HG02678 (cell line): ENCODE results near the gene EDAR.

Experiments
- ATAC-seq: cut with Tn5 transposase; IDR thresholded peaks from one replicate; pipeline ENCODE4 v1.9.1; 2021; ENCODE audit warnings: mild to moderate bottlenecking, moderate library complexity; ENCODE audit not compliant: unreplicated experiment

The EDAR gene

DNA sequence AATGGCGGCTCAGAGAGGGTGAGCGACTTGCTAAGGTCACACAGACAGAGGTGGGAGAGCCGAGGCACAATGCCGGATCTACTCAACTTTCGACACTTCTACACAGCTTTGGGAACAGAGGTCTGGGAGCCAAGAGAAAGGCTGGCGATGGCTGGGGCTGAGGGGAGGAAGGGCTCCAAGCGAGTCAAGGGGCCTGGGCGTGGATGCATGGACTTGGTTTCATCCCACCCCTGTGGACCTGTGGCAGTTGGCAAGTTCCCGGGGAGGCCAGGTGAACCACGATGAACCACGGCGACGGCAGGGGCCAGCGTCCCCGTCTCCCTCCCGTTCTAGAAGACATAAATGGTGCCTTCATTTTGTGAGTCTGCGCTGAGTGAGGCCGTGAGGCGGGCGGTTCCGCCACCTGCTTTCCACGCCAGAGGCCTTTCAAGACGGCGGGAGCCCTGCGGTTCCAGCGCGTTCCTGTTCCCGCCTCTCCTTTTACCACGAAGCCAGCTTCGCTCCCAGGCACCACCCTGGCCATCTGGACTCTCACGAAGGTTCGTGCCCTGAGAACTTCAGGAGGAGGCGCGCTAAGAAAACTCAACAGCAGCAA, 46.7 kb downstream of the EDAR start:
- no peak for ATAC-seq

DNA sequence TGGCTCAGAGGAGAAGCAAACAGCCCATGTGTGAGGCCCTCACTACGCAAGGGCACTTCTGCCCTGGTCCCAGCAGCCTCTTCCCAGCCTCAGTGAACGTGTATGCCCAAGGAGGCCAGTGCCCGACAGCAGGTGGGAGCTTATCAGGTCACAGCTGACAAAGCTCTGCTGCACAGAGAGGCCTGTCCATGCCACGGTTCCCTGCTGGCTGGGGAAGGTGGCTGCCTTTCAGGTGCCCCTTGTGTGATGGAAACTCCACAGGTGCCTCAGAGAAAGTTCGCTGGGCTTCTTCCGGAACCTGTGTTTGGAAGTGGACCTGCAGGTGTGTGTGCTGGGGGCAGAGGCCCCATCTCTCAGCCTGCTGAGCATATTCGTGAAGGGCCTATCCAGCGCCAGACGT, 47.3 kb downstream of the EDAR start:
- no peak for ATAC-seq

DNA sequence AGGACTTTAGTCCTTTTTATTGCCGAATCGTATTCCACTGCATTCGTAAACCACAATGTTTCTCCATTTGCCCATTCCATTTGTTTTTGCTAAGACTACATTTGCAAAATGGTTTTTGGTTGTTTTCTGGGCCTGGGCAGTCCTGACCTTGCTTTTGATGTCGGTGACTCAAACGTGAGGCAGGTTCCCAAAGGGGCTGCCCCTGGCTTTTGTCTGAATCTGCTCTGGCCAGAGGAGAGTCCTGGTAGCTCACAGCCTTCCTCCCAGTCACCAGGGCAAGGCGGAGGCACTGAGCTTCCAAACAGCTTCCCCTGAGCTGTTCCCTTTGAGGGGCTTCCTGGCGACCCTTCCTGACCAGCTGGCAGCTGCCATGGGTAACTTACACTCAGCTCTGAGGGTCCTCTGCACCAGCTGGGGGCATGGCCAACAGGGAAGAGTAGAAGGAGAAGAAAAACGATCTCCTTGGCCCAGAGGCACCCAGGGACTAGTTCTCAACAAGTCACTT, 47.8 kb downstream of the EDAR start:
- no peak for ATAC-seq

DNA sequence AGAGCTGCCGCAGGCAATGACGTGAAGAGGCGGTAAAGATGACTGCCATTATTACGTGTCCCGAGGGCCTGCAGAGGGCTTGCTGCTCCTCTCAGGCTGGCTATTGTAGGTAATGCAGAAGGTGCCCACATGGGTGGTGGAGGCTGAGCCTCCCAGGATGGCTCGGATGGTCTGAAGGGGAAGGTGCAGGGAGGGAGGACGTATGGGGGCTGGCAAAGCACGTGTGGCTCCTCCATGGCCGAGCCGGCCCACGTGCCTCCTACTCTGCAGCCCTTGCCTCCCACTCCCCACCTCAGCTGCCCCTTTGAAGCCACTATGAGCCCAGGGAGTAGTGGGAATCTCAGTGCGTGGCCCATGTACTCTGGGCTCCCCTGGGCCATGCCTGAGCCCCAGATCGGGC, 48.9 kb downstream of the EDAR start:
- no peak for ATAC-seq

DNA sequence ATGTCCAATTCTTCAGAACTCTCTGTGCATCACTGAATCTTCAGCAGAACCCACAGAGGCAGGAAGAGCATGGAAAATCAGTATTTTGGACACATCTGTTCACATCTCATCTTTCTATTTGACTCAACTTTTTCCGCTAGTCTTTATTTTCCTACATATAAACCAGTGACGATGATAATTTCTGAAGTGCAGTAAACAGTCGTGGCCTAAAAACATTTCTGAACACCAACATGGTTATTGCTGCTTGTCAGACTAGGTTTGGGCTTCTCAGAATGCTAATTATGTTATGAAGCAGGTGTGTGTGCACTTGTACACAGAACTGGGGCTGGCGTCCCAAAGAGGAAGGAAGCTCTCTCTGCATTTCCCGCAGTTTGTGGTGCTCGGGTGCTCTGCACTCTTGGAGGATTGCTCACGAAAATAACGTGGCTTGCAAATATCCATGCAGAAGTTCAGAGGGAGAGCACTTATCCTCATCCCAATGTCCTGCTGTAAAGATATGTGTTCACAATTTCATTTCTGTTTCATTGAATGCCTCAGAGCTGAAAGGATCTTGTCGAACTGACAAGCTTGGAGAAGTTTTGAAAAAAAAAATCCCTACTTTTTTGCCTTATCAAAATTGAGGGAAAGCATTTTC, 50.8 kb downstream of the EDAR start:
- no peak for ATAC-seq

DNA sequence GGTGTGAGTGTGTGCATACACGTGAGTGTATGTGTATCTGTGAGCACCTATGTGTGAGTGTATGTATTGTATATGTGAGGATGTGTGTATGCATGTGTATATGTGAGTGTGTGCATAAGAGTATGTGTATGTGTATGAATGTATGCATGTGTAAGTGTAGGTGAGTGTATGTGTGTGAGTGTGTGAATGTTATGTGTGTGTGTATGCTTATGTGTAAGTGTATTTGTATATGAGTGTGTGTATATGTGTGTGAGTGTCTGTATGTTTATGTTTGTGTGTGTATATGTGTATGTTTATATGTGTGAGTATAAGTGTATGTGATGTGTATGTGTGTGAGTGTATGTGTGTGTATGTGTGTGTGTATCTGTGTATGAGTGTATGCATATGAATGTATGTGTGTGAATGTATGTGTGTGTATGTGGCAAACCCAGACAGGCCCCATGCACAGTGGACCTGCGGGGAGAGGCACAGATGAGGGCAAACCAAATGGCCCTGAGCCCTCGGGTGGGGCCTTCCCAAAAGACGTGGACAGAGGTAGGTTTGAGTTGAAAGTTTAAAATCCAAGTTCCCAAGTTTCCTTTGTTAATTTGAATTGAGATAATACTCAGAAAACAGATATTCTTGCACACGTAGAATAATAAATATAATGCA, 51.5 kb downstream of the EDAR start:
- ATAC-seq: no peak

DNA sequence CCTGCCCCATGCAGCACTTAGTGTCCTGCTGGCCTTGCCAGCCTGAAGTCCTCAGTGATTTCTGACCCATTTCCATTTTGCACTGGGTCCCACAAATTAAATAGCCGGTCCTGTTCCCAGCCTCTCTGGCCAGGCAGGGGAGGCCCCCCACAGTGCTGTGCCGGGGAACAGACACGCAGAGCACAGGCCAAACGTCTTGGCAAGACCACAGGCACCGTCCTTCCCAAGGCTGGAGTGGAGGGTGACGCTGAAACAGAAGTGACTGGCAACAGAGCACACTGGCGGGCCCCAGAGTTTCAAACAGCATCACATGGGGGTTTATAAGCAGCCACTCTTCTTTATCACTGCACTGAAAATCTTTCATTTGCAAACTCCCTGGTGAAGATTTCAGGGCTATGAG, 52.2 kb downstream of the EDAR start:
- ATAC-seq: no peak

DNA sequence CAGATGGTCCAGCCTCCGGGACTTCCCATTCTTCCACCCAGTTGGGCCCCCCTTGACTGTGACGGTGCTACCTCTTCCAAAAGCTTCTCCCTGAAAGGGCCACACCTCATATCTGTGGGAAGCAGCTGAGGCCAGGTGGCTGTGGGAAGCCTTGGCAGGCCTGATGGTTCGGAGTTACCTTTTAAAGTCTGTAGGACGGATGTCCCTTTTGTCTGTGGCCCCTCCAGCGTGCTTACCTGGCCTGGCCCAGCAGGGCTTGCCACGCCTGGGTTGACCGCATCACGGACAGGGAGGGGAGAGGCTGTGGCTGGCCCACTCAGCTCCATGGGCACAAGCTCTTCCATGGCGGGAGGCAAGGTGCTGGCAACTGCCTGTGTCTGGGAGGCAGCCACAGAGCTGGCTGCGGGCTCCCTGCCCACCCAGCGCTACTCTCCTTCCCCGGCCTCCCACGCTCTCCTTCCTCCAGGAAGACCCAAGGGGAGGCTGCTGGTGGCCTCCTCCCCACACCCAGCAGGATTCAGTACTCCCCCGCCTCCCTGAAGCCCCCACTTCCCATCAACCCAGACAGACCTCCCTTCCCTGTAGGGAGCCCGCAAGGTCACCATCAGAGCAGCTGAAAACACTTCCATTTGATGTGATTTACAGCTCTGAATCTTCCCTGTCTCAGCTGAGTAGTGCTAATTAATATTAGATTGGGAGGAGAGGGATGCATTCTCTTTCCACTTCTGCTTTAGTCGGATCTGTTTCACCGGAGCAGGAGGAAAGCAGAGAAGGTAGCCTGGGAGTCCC, 52.8 kb downstream of the EDAR start:
- ATAC-seq: no peak

DNA sequence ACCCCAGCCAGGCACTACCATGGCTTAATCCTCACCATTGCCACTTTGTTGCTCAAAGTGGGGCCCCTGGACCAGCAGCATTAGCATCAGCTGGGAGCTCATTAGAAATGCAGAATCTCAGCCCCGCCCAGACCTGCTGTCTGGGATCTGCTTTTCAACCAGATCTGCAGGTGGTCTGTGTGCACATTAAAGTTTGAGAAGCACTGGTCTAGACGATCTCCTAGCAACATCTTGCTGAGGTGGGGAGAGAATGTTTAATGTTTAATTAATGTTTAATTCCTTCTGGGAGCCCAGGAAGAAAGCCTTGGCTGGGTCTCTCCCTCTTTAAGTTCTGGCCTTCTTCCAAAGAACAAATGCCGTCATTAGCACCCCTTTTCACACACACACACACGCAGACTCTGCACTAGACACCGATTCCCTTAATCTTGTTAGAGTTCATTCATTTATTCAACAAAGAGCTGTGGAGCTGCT, 53.7 kb downstream of the EDAR start:
- no peak for ATAC-seq

DNA sequence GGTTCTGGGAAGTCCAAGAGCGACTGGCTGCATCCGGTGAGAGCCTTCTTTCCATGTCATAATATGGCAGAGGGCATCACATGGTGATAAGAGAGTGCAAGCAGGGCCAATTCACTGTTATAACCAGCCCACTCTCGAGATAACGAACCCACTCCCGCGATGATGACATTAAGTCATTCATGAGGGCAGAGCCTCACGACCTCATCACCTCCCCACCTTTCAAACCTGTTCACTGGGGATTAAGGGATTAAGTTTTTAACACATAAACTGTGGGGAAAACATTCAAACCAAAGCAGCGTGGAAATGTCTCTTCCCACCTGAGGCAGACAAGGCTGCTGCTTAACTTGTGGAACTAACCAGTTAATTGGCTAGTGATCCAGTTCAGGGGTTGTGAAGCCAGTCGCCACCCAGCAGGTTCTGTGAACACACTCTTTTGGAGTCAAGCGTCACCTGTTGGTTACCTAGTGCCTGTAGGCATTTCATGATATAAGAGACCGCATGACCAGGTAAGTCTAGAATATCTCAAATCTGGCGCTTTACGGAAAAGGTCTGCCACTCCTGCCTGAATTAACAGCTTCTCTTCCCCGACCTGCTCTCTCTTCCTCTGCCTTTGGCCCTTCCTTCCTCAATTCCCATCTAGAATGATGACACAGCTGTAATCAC, 54.3 kb downstream of the EDAR start:
- no peak for ATAC-seq

DNA sequence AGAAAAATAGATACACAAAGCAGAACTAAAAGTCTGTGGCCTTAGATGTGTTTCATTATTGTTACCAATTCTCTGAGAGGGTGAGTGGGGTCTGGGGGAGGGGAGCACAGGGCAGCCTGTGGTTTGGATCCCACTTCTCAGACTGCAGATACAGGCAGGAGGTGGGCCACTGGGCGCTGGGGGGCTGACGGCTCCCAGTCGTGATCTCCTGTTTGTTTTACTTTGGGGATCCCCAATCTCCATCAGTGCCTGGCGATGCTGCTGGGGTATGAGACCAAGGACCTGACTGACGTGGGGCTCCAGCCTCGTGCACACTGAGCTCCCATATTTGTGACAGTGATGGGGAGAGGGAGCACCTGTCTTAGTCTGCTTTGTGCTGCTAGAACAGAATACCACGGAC, 54.9 kb downstream of the EDAR start:
- ATAC-seq: no peak

DNA sequence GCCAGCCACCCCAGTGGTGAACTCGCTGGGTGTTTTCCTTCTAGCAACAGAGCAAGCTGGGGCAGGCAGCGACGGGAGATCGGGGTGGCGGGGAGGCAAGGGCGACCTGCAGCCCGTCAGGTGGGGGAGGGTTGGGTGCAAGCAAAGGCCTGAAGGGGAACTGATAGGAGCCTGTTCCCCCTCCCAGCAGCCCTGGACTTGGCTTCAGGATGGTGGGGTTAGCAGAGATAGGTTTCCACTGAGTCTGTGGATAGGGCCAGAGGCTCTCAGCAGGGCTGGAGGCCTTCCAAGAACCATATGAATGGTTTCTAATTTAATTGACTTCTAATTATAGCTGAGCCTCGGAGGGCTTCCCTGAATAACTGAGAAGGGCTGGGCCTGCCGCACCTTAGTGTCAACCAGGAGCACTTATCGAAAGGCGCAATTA, 55.3 kb downstream of the EDAR start:
- no peak for ATAC-seq

DNA sequence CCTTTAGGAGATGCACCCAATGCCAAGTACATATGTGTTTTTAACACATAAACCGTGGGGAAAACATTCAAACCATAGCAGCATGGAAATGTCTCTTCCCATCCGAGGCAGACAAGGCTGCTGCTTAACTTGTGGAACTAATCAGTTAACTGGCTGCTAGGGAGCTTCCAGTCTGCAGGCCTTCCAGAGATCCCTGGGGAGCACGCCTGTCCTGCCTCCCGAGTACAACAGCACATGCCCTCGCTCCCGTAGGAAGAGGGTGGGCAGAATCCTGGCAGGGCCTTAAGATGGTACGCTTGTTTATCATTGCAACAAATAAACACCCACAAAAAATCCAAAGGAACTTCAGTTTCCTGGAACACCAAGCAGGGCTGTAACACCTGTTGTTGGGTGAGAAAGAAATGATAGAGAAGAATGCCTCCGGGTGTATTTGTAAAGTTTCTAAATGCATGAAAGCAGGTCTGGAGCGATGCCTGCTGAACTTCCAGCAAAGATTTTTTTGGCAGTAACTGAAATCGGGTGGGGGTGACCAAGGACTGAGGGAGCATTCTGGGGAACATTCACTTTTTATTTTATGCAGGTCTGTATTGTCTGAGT, 56.2 kb downstream of the EDAR start:
- no peak for ATAC-seq

DNA sequence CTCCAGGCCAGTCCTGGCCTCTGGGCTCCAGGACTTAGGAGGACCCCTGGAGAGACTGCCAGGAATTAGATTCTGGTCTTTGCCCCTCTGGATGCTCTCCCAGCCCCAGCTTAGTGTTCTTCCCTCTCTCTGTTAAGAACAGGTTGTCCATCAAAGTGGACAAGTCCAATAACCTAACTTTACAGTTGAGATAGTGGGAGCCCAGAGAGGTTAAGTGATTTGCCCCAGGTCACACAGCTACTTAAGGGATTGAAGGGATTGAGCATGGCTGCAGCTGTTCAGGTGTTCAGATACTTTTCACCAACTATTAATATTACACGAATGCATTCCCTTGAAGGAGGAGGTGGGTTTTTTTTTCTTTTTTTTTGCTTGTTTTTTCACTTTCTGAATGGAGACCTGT, 57.6 kb downstream of the EDAR start:
- no peak for ATAC-seq

DNA sequence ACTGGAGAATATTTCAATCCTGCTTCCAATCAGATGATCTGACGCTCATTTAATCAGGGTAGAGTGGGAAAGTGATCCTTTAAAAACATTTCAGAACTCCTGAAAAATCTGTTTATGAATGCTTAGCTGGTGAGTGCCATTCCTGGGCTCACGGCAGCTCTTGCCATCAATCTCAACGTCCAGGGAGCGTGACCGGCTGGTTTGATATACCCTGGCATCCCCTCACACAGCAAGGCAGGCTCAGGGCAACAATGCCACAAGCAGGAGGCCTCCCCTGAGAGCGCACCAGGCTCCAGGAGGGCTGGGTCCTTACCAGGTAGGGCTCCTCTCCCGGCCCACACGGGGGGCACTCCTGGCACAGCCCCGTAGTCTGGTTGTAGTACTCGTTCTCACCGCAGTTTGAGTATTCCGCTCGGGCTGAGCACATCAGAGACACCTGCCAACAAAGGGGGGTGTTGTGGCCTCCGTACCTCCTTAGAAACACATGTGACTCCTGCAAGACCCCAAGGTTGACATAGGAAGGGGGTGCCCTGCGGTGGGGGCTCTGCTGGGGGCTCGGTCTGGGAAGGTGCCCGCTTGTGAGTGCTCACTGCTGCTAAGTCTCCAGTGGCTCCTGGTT, 59.1 kb downstream of the EDAR start:
- no peak for ATAC-seq

DNA sequence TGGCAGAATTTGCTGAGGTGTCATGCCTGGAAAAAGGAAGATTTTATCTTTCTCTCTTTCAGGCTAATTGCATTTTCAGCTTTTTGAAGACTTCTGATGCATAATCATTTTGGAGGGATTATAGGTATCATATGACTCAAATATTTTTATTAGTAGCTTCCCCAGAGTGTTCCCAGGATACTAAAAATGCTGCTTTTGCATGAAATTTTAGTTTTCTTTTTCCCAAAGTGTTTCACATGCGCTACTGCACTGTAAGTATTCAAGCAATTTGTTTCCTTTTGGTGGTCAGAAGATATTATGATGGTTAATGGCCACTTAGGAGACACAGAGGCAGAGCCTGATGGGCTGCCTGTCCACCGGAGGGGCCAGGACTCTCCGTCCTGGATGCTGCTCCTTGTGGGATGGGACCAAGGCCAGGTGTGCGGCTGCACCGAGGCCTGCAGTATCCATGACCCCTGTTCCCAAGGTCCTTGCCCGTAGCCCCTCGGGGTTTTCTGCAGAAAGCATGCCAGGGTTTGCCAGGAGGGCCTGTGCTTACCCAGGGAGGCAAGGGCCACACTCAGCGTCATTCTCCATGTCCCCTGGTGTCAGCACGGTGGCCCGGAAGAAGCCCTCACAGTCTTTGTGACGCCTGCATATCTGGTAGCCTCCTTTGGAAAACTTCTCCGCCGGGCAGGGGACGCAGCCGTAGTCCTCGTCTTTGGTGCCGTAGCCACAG, 60.2 kb downstream of the EDAR start:
- ATAC-seq: no peak

DNA sequence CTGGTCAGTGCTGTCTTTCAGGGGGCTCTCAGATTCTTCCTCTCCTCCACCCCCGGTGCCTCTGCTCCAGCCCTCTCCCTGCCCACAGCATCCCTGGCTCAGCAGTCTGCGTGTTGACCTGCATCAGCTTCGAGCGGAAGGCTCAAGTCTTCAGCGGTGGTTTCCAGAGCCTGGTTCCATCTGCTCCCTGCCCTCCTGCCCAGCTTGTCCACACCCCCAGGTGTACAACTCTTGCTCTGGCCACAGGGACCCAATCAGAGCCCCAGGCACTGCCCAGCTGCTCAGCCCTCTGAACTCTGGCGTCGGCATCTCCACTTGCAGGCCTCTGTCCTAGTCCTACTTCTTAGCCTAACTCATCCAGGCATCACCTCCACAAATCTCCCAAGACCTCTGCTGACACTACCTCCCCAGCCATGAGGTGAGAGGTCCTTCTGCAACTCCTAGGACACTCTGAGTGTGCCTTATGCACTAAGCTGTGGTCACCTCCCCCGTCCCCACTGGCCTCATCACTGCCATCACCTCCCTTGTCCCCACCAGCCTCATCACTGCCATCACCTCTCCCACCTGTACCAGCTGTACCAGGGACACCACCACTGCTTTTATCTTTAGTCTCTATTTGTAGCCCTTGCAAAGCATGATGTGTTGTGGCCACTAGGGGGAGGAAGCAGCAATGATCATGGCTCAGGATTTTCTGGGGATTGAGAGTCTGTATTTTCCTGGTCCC, 60.9 kb downstream of the EDAR start:
- ATAC-seq: no peak

DNA sequence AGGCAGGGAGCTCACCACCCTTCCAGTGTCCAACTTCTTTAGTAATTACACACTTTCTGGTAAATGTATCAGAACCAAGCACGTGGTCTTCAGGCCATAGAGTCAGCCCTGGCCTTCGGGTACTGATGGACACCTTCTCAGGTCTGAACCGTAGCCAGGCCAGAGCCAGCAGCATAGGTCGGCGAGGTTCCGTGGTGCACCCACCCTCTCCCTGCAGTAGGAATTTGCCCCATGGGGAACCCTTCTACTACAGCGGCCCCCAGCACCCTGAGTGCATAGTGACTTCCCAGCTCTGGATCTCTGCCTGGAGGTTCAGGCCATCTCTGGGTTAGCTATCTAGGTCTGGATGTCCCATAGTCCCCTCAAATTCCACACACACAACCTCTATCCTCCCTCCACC, 61.6 kb downstream of the EDAR start:
- no peak for ATAC-seq
